ENCODE results near the gene OASL. TPM values are rescaled to one million over a fixed set of nuclear protein-coding genes. Genes with fewer than 3 reads are reported as not detected.

The OASL gene
- total and polyA plus RNA-seq, 9 of the 15 experiments (the other 6 are each of a cell fraction or from before 2014, with no cell fraction given), result 0.14 TPM; not detected in 8

GRCh38 chr12:121017966-121018491 lies 21.0 kb downstream of the OASL start (continued):
- peak; percentile 97 for TF ChIP-seq CUX1 (CRISPR knock-in tag; IDR thresholded peaks at IDR 0.05)
- TF ChIP-seq MGA (IDR thresholded peaks at IDR 0.05), result peak; percentile 75
- peak; percentile 75; the same call in 1 of the 2 replicates for TF ChIP-seq POLR2H (tag; IDR thresholded peaks at IDR 0.05; ENCODE audit: low read depth)
- no peak for TF ChIP-seq RFX5 (IDR thresholded peaks at IDR 0.05; ENCODE audit: low read depth, low read length)
- TF ChIP-seq KLF13 (tag; IDR thresholded peaks at IDR 0.05; ENCODE audit: borderline replicate concordance, low read depth), result peak; percentile 71; the same call in 1 of the 2 replicates
- no peak for TF ChIP-seq NR2C1 (IDR thresholded peaks at IDR 0.05)
- TF ChIP-seq NR2C1 (tag; IDR thresholded peaks at IDR 0.05), result peak; percentile 95
- TF ChIP-seq RBM22 (IDR thresholded peaks at IDR 0.05; ENCODE audit: low read depth, low read length, poor library complexity, severe bottlenecking), result no peak
- TF ChIP-seq TARDBP (IDR thresholded peaks at IDR 0.05), result no peak
- no peak for TF ChIP-seq SAFB2 (IDR thresholded peaks at IDR 0.05; ENCODE audit: borderline replicate concordance, low read depth, low read length, severe bottlenecking)
- TF ChIP-seq CREB1 (IDR thresholded peaks at IDR 0.05), result peak; percentile 42; the same call in 1 of the 2 replicates
- TF ChIP-seq CREB1 (CRISPR knock-in tag; IDR thresholded peaks at IDR 0.05), result peak; percentile 27; the same call in 1 of the 2 replicates
